Right lobe of liver (tissue), 4 donors: ENCODE measurements around the gene ZNF524.
A peak's percentile ranks its signal among the peaks of the same experiment; 100 is the strongest.

Experiments used
- CTCF ChIP-seq, 4 donors: fragments of 200-600 bp in 3 of 4; fragments of 450-650 bp in 1 of 4; IDR thresholded peaks; one replicate each; pipeline versions ENCODE4 v1.5.1 to v1.8.0; 2016 to 2022; ENCODE audit warnings: antibody characterized with exemption in 4 of 4, mild to moderate bottlenecking in 2 of 4
- POLR2A ChIP-seq: fragments of 450-650 bp; IDR thresholded peaks from one replicate; pipeline ENCODE4 v1.6.1; 2017; ENCODE audit warnings: antibody characterized with exemption, mild to moderate bottlenecking
- donor health status: DM: no; HTN: no; CAD: no.
- donor health status: DM: no; HTN: no; CAD: no.
- donor health status: DM: no; HTN: yes; CAD: no.

- TF ChIP-seq CTCF (IDR thresholded peaks at IDR 0.05): no peak
- peak; percentile 9 for TF ChIP-seq POLR2A
Measured at GRCh38 chr19:55640577-55641425, 40.7 kb downstream of the ZNF524 start, which contains the start of gene ZNF580.
